B cell (primary cell): ENCODE results near the gene COL13A1.

Source experiments
- EZH2 ChIP-seq: IDR thresholded peaks from 2 replicates; pipeline ENCODE4 v1.6.1; 2012; ENCODE audit warnings: borderline replicate concordance, low read depth, mild to moderate bottlenecking, moderate library complexity, low read length; ENCODE audit not compliant: insufficient read depth, poor library complexity, severe bottlenecking
- TF ChIP-seq, protein P1 (sequence below): fragments of 200-600 bp; IDR thresholded peaks from one replicate; pipeline ENCODE4 v1.8.0; 2022; ENCODE audit warnings: antibody characterized with exemption, mild to moderate bottlenecking

- TF ChIP-seq, protein P1, sequence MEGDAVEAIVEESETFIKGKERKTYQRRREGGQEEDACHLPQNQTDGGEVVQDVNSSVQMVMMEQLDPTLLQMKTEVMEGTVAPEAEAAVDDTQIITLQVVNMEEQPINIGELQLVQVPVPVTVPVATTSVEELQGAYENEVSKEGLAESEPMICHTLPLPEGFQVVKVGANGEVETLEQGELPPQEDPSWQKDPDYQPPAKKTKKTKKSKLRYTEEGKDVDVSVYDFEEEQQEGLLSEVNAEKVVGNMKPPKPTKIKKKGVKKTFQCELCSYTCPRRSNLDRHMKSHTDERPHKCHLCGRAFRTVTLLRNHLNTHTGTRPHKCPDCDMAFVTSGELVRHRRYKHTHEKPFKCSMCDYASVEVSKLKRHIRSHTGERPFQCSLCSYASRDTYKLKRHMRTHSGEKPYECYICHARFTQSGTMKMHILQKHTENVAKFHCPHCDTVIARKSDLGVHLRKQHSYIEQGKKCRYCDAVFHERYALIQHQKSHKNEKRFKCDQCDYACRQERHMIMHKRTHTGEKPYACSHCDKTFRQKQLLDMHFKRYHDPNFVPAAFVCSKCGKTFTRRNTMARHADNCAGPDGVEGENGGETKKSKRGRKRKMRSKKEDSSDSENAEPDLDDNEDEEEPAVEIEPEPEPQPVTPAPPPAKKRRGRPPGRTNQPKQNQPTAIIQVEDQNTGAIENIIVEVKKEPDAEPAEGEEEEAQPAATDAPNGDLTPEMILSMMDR = no peak
- no peak for TF ChIP-seq EZH2
Measured at GRCh38 chr10:69865450-69865849, 63.7 kb downstream of the COL13A1 start.
